ENCODE results near the gene IFT74.

The IFT74 gene

GRCh38 chr9:26955921-26956859, at the start of gene IFT74:
IFT74 (plus strand) TSS chr9:26956412; CDS start chr9:26961968, 5,556 bp downstream.
- peak; percentile 97 for DNase-seq (ENCODE audit: low spot score)

- no peak for DNase-seq (ENCODE audit: low spot score)
Measured at GRCh38 chr9:26913138-26913668, 43.0 kb upstream of the IFT74 start.

- no peak for DNase-seq (ENCODE audit: low spot score)
Measured at GRCh38 chr9:26919698-26920097, 36.5 kb upstream of the IFT74 start.

DNA sequence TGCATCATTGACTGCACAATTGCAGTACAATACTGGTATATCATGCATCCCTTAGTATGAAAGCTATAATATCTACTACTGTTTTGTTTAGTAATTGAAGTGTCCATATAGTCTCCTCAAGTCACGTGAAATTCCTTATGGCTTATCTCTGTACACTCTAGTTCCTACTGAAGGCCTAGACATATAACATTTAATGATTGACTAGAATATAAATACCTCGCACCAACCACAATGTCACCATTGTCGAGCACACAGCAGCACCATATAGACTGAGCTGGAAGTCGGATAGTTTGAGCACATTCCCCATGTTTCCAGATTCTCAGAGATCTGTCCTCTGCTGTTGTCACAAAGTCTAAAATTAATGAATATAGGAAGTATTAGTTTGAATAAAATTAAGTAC, 30.6 kb upstream of the IFT74 start:
- no peak for DNase-seq (ENCODE audit: low spot score)

GRCh38 chr9:26928902-26929495, 27.2 kb upstream of the IFT74 start:
- no peak for DNase-seq (ENCODE audit: low spot score)

DNA sequence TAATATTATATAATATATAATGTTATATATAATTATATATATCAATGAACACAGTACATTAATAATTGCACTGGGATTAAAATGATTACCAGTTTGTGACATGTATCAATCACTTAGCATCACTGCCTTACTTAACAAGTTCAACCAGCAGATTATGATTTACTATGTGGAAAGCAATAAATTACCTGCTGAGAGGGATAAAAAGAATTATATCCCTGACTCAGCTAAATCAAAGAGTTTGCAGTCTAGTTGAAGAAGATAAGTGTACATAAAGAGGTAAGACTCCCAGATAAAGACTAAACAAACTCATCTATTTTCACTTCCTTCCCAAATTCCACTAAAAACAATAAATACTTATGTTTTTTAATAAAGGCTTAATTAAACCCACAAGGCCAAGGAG, 20.4 kb upstream of the IFT74 start:
- no peak for DNase-seq (ENCODE audit: low spot score)

GRCh38 chr9:26937816-26938371, 18.3 kb upstream of the IFT74 start:
- no peak for DNase-seq (ENCODE audit: low spot score)

GRCh38 chr9:26939955-26940711, 16.1 kb upstream of the IFT74 start:
- DNase-seq (ENCODE audit: low spot score), result no peak

DNA sequence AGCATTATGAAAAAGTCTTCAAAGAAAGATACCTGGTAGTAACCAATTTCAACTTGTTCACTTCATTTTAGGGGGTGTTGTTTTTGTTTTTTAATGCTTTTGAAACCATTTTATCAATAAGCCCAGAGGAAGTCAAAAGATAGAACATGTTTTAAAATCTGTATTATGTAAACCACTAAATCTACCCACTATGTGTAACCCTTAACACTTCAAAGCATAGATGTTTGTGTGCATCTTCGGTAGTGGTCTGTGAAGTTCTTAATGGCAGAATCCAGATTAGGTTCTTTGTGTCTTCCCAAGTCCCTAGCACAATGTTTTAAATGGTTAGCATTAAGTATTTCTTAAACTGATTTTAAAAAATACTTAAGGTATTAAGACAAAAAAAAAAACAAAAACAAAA, 15.4 kb upstream of the IFT74 start:
- DNase-seq (ENCODE audit: low spot score), result no peak

DNA sequence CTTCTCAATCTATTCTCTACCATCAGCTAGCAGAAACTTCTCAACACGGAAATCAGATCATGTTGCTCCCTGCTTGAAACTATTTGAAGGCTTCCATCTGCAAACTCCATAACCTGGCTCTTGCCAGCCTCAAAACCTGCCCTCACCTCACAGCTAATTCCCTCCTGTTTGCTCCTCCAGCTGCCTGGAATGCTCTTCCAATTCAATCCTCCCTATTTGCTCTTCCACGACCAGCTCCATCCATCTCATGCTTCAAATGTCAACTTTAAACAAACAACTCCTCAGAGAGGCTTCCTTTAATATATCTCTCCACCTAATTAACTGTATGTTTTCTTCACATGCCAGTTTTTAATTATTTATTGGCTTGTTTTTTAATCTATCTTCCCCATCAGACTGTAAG, 10.6 kb upstream of the IFT74 start:
- no peak for DNase-seq (ENCODE audit: low spot score)

DNA sequence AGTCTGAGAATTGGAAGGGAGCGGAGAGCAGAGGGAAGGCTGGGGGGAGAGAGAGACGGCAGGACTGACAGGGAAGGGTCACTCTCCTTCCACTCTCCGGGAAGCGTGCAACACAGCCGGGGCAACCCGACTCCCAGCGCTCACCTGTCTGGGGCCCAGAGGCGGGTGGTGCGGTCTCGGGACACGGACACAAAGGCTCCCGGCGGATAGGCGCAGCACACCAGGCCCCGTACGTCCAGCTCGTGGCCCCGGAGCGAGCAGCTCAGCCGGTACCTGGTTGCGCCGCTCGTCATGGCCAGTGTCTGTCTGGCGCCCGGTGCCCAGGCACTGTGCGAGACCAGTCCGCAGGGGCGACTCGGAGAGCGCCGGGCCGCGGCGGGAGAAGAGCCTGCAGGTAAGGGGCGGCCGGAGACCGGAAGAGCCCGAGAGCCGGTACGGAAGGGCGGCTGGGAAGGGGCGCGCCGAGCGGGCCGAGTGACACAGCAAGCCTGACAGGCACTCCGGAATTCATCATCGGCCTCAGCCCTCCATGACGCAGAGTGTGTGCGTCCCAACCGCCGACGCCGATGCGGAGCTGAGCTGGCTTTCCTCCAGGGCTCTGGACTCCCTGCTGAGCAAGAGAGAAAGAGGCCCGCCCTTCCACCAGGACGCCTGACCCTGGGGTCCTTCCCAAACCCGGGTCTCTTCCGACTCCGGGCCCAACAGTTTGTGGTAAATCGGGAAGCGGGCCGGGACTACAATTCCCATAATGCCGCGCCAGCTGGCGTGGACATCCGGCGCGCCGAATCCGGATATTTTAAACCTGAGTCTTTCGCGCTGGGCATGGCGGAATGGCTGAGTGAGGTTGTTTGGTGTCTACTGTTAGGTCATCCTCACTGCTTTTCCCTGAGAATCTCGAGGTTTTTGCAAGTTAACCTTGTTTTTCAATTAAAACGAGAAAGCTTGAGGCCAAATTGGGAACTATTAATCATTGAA, 9.2 kb upstream of the IFT74 start, which contains the start of gene PLAA:
Gene PLAA, minus strand, starts transcription at position 490 of the 975 bp plus-strand sequence. Its CDS starts 197 bp downstream, at position 293.
- DNase-seq (ENCODE audit: low spot score), result peak; percentile 95

GRCh38 chr9:26947736-26948135, 8.5 kb upstream of the IFT74 start:
- peak; percentile 41 for DNase-seq (ENCODE audit: low spot score)

- peak; percentile 63 for DNase-seq (ENCODE audit: low spot score)
Measured at GRCh38 chr9:26949637-26950069, 6.6 kb upstream of the IFT74 start.

DNA sequence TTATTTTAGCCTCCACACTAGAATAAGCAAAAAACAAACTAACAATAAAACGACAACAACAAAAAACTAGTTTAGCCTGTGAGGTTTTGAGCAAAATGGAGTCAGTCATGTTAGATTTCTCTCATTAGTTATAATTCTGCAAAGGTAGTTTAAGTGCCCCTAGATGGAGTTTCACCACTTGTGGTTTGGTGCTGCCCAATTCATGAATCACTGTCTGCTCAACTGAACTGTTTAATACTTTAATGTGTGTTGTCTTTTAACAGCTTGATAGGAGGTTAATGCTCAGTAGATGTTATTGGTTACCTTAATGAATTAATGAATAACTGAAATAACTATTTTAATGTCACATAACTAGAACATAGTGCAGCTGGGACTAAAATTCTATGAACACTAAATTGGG, 5.7 kb upstream of the IFT74 start:
- DNase-seq (ENCODE audit: low spot score), result no peak

GRCh38 chr9:26951794-26952193, 4.4 kb upstream of the IFT74 start:
- DNase-seq (ENCODE audit: low spot score), result no peak

DNA sequence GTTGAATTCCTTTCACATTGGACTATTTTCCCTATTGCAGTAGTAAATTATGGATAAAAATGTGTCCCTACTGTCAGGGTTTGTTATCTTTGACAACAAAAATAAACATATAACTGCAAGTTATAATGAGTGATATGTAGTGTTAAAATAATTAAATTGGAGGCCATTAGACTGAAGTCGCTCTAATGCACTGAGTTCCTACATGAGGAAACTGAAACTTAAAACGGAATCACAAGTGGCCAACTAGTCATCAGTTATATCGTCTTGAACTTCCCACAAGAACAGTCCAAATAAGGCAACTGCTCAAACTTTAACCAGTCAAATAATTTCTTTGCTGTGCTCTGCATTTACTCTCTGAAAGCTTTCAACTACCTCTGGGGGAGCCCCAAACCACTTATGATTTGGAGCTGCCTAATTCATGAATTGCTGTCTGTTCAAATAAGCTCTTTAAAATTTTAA, 2.1 kb upstream of the IFT74 start:
- DNase-seq (ENCODE audit: low spot score), result peak; percentile 89

GRCh38 chr9:26955222-26955903, 849 bp upstream of the IFT74 start:
- peak; percentile 65 for DNase-seq (ENCODE audit: low spot score)

DNA sequence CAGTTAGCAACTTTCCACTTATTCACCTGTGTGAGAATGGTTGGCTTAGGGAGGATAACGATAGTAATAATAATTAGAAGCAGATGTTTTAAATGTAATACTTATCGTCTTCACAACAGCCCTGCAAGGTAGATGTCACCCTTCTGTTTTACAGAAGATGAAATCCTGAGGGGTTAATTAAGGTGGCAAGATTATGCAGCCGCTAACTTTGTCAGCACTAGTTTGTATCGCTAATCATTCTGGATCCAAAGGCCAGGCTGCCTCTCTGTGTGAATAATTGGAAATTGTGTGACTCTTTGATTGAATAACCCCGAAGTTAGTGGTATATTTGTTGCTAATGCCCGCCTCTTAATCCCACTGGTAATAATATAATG, 635 bp downstream of the IFT74 start:
- DNase-seq (ENCODE audit: low spot score), result peak; percentile 31

DNA sequence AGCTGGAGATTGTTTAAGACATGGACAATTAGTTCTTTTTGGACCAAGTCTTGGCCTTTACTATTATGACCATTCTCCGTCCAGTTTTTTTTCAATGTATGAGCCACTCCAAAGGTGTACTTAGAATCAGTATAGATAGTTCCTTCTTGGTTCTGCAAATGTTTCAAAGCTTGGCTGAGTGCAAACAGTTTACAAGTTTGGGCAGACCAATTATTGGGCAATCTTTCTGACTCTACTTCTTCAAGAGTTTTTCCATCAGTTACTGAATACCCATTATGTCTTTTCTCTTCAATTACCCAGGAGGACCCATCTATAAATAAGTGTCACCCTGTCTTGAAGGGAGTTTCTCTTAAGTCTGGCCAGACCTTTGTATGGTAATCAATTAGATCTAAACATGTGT, 15.5 kb downstream of the IFT74 start:
- DNase-seq (ENCODE audit: low spot score), result no peak

DNA sequence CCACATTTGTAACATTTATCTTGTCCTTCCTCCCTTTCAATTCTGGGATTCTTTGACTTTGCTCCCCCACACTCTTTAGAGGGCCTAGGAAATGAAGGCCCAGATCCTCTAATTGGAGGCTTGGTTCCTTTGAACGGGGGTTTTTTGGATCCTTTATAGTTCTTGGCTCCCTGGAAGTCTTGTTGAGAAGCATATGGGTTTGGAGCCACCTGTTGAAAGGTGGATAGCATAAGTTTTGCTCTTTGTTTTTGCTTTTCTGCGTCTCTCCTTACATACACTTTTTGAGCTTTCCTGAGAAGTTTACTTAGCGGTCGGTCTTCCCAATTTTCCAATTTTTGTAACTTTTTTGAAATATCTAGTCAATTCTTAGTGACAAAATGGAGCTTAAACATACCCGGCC, 17.8 kb downstream of the IFT74 start:
- no peak for DNase-seq (ENCODE audit: low spot score)
